ENCODE results near the gene ZNF141. TPM values are rescaled to one million over a fixed set of nuclear protein-coding genes. Genes with fewer than 3 reads are reported as not detected.
A peak's percentile ranks its signal among the peaks of the same experiment; 100 is the strongest.

Gene ZNF141
- total and polyA plus RNA-seq, 2 experiments from 2014 or later = 18.5 to 58.1 TPM

DNA sequence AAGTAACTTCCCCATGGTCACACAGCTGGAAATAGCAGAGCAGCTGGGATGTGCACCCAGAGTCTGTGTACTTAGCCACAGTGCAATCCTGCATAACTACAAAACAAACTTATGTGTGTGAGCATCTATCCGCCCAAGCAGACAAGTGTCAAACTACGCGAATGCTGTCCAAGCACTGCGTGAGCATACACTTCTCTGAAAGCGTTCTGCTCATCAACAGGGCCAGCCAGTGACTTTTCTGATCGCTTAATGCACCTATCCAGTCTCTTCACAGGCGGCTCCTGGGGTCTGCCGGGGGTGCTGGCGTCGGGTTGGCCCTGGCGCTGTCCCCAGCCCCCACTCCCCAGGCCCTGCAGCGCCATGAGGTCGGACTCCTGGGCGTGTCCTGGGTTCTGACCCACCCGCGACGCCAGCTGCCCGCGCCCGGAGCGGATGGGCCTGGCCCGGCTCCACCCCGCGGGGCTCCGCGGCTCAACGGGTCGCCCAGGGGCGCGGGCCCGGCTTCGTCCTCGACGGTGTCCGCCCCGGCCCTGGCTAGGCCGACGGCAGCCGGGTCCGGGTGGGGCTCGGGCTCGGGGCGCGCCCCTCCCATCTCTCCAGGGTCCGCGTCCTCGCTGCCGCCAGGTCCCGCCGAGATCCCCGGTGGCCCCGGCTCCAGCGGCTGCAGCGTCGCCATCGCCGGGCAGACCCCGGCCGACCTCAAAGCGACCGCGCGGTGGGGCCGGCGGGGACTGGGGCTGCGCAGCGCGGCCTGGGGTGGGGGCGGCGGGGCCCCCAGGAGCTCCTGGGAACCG, 1.3 kb upstream of the ZNF141 start:
- peaks cover 4% of the 10 kb centered on the region; the same call in 1 of the 2 replicates for H3F3A ChIP-seq (replicated peaks; ENCODE audit: low read depth)
- H3K27me3 ChIP-seq (ENCODE audit: insufficient read depth) = peaks cover 27% of the 10 kb centered on the region
- no peaks in the 10 kb centered on the region for H3K36me3 ChIP-seq (ENCODE audit: insufficient read depth)
- H3K4me3 ChIP-seq = peak overlapping the region; percentile 96
- peak overlapping the region; percentile 97 for H3K4me3 Mint-ChIP-seq
- TF ChIP-seq, protein P1, sequence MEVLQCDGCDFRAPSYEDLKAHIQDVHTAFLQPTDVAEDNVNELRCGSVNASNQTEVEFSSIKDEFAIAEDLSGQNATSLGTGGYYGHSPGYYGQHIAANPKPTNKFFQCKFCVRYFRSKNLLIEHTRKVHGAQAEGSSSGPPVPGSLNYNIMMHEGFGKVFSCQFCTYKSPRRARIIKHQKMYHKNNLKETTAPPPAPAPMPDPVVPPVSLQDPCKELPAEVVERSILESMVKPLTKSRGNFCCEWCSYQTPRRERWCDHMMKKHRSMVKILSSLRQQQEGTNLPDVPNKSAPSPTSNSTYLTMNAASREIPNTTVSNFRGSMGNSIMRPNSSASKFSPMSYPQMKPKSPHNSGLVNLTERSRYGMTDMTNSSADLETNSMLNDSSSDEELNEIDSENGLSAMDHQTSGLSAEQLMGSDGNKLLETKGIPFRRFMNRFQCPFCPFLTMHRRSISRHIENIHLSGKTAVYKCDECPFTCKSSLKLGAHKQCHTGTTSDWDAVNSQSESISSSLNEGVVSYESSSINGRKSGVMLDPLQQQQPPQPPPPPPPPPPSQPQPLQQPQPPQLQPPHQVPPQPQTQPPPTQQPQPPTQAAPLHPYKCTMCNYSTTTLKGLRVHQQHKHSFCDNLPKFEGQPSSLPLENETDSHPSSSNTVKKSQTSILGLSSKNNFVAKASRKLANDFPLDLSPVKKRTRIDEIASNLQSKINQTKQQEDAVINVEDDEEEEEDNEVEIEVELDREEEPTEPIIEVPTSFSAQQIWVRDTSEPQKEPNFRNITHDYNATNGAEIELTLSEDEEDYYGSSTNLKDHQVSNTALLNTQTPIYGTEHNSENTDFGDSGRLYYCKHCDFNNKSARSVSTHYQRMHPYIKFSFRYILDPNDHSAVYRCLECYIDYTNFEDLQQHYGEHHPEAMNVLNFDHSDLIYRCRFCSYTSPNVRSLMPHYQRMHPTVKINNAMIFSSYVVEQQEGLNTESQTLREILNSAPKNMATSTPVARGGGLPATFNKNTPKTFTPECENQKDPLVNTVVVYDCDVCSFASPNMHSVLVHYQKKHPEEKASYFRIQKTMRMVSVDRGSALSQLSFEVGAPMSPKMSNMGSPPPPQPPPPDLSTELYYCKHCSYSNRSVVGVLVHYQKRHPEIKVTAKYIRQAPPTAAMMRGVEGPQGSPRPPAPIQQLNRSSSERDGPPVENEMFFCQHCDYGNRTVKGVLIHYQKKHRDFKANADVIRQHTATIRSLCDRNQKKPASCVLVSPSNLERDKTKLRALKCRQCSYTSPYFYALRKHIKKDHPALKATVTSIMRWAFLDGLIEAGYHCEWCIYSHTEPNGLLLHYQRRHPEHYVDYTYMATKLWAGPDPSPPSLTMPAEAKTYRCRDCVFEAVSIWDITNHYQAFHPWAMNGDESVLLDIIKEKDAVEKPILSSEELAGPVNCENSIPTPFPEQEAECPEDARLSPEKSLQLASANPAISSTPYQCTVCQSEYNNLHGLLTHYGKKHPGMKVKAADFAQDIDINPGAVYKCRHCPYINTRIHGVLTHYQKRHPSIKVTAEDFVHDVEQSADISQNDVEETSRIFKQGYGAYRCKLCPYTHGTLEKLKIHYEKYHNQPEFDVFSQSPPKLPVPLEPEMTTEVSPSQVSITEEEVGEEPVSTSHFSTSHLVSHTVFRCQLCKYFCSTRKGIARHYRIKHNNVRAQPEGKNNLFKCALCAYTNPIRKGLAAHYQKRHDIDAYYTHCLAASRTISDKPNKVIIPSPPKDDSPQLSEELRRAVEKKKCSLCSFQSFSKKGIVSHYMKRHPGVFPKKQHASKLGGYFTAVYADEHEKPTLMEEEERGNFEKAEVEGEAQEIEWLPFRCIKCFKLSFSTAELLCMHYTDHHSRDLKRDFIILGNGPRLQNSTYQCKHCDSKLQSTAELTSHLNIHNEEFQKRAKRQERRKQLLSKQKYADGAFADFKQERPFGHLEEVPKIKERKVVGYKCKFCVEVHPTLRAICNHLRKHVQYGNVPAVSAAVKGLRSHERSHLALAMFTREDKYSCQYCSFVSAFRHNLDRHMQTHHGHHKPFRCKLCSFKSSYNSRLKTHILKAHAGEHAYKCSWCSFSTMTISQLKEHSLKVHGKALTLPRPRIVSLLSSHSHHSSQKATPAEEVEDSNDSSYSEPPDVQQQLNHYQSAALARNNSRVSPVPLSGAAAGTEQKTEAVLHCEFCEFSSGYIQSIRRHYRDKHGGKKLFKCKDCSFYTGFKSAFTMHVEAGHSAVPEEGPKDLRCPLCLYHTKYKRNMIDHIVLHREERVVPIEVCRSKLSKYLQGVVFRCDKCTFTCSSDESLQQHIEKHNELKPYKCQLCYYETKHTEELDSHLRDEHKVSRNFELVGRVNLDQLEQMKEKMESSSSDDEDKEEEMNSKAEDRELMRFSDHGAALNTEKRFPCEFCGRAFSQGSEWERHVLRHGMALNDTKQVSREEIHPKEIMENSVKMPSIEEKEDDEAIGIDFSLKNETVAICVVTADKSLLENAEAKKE (CRISPR knock-in tag; IDR thresholded peaks at IDR 0.05) = no peak
- TF ChIP-seq STAT1 (IDR thresholded peaks at IDR 0.05; ENCODE audit: unreplicated experiment) = no peak
- H3K4me1 Mint-ChIP-seq = peaks cover 27% of the 10 kb centered on the region
- peak overlapping the region; percentile 79 for H3K4me2 ChIP-seq
- peaks cover 29% of the 10 kb centered on the region for H4K20me1 ChIP-seq (replicated peaks; ENCODE audit: insufficient read depth)
- peaks cover 10% of the 10 kb centered on the region for H3K4me1 ChIP-seq (ENCODE audit: insufficient read depth)
- peaks cover 33% of the 10 kb centered on the region for H3K79me2 ChIP-seq (replicated peaks; ENCODE audit: insufficient read depth)
- DNase-seq (ENCODE audit: low spot score) = peak; percentile 46
- peaks cover 29% of the 10 kb centered on the region for H3K27me3 Mint-ChIP-seq (ENCODE audit: insufficient read depth, low read depth, poor library complexity)
- peak overlapping the region; percentile 100 for H2AFZ ChIP-seq
- H3K27ac ChIP-seq (ENCODE audit: low read depth) = no peak overlapping the region
- no peak overlapping the region for H3K27ac Mint-ChIP-seq
- peak; percentile 9 for ATAC-seq
- no peaks in the 10 kb centered on the region for H3K9me2 ChIP-seq (ENCODE audit: insufficient read depth)
- peaks cover 22% of the 10 kb centered on the region for H3K36me3 Mint-ChIP-seq (ENCODE audit: low read depth)
- no peaks in the 10 kb centered on the region; the same call in 1 of the 3 replicates for H3K9me3 Mint-ChIP-seq

DNA sequence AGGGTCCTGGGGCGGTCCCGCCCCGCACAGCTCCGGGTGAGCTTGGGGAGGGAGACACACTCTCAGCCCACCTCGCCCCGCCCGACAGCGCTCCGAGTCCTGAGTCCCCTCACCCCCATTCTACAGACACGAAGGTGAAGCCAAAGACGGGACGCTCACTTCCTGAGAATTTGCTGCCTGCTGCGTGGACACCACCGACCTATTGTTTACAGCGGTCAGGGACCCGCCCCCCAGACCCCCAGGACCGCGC, 796 bp upstream of the ZNF141 start:
- Mint-ChIP-seq H3K27ac (peak overlapping the region; percentile 95; the same call in 1 of the 2 replicates), H3K4me3 (peak overlapping the region; percentile 97), H3K36me3 (ENCODE audit: low read depth) (peaks cover 27% of the 10 kb centered on the region), H3K4me1 (peaks cover 27% of the 10 kb centered on the region), H3K9me3 (no peaks in the 10 kb centered on the region; the same call in 1 of the 3 replicates), H3K27me3 (ENCODE audit: insufficient read depth, low read depth, poor library complexity) (peaks cover 29% of the 10 kb centered on the region)
- Histone ChIP-seq H4K20me1 (replicated peaks; ENCODE audit: insufficient read depth) (peaks cover 34% of the 10 kb centered on the region), H3K79me2 (replicated peaks; ENCODE audit: insufficient read depth) (peaks cover 38% of the 10 kb centered on the region), H3K9me2 (ENCODE audit: insufficient read depth) (no peaks in the 10 kb centered on the region), H3F3A (replicated peaks; ENCODE audit: low read depth) (peaks cover 4% of the 10 kb centered on the region; the same call in 1 of the 2 replicates), H3K27me3 (ENCODE audit: insufficient read depth) (peaks cover 27% of the 10 kb centered on the region), H3K27ac (ENCODE audit: low read depth) (no peak overlapping the region), H3K4me1 (ENCODE audit: insufficient read depth) (peaks cover 10% of the 10 kb centered on the region), H3K36me3 (ENCODE audit: insufficient read depth) (no peaks in the 10 kb centered on the region), H3K4me2 (peak overlapping the region; percentile 79), H3K4me3 (peak overlapping the region; percentile 96), H2AFZ (peak overlapping the region; percentile 100)
- ATAC-seq (peak; percentile 15; the same call in 2 of the 3 replicates), DNase-seq (ENCODE audit: low spot score) (peak; percentile 67)
- TF ChIP-seq JUNB (IDR thresholded peaks at IDR 0.05; ENCODE audit: unreplicated experiment) (no peak), ETS1 (IDR thresholded peaks at IDR 0.05) (peak; percentile 35; the same call in 1 of the 2 replicates), EZH2 (IDR thresholded peaks at IDR 0.05; ENCODE audit: low read depth, unreplicated experiment) (no peak)

Measured in GM23338 (cell line).